PC-9 (cell line): ENCODE measurements around the gene ZNF804A. TPM values are rescaled to one million over a fixed set of nuclear protein-coding genes. Genes with fewer than 3 reads are reported as not detected.

Experiments used
- BruUV-seq: library from RNA; stranded (reverse); fragments of 400-500 nt; replicated peaks from 2 replicates; lab custom pipeline; 2021; lab: Mats Ljungman, UMichigan
- CTCF ChIA-PET: fragments of 300-600 bp; sonication (Branson Sonifier 250); formaldehyde crosslinking; loops from one replicate; lab custom pipeline; 2022; ENCODE audit warnings: antibody characterized with exemption; lab: Charles Lee
- POLR2A ChIA-PET: fragments of 300-600 bp; sonication (Branson Sonifier 250); formaldehyde crosslinking; loops from one replicate; lab custom pipeline; 2022; ENCODE audit warnings: antibody characterized with exemption; ENCODE audit not compliant: unreplicated experiment; lab: Charles Lee
- DNase-seq, 2 experiments: peaks; one replicate each; pipeline versions ENCODE4 v3.0.0 to v3.0.0-alpha.2; 2015 to 2022; ENCODE audit warnings: mixed read lengths in 1 of 2
- H2AFZ ChIP-seq: fragments of 200-600 bp; sonication (generic); 2 replicates; pipeline ENCODE4 v1.8.1; 2017; ENCODE audit warnings: antibody characterized with exemption
- H3F3A ChIP-seq: fragments of 200-600 bp; sonication (generic); 2 replicates; pipeline ENCODE4 v1.8.1; 2017; ENCODE audit warnings: antibody characterized with exemption, mild to moderate bottlenecking, low read depth; ENCODE audit not compliant: insufficient read depth
- H3K27ac ChIP-seq: fragments of 200-600 bp; sonication (generic); 2 replicates; pipeline ENCODE4 v1.6.1; 2016; ENCODE audit warnings: mixed run types
- H3K27me3 ChIP-seq: fragments of 200-600 bp; sonication (generic); 2 replicates; pipeline ENCODE4 v1.6.1; 2016; ENCODE audit warnings: low read depth, mixed run types; ENCODE audit not compliant: insufficient read depth
- H3K36me3 ChIP-seq: fragments of 200-600 bp; sonication (generic); 2 replicates; pipeline ENCODE4 v1.6.1; 2016; ENCODE audit warnings: low read depth, mixed run types
- H3K4me1 ChIP-seq: fragments of 200-600 bp; sonication (generic); replicated peaks from 2 replicates; pipeline ENCODE4 v1.6.1; 2016; ENCODE audit warnings: mixed run types; ENCODE audit not compliant: insufficient read depth
- H3K4me2 ChIP-seq: fragments of 200-600 bp; sonication (generic); 2 replicates; pipeline ENCODE4 v1.6.1; 2017; ENCODE audit warnings: mixed run types
- H3K4me3 ChIP-seq: fragments of 200-600 bp; sonication (generic); 2 replicates; pipeline ENCODE4 v1.6.1; 2016; ENCODE audit warnings: mixed run types
- H3K79me2 ChIP-seq: fragments of 200-600 bp; sonication (generic); 2 replicates; pipeline ENCODE4 v1.6.1; 2017; ENCODE audit warnings: low read depth, mixed run types
- H3K9me2 ChIP-seq: fragments of 200-600 bp; sonication (generic); 2 replicates; pipeline ENCODE4 v1.8.1; 2017; ENCODE audit warnings: mild to moderate bottlenecking; ENCODE audit not compliant: insufficient read depth
- H3K9me3 ChIP-seq: fragments of 200-600 bp; sonication (generic); 2 replicates; pipeline ENCODE4 v1.8.1; 2016; ENCODE audit warnings: low read depth; ENCODE audit not compliant: insufficient read depth
- H4K20me1 ChIP-seq: fragments of 200-600 bp; sonication (generic); 2 replicates; pipeline ENCODE4 v1.8.1; 2017; ENCODE audit not compliant: insufficient read depth
- CTCF ChIP-seq: fragments of 200-600 bp; sonication (generic); conservative IDR thresholded peaks from 2 replicates; pipeline ENCODE4 v1.6.1; 2017; ENCODE audit warnings: mixed run types, antibody characterized with exemption, mild to moderate bottlenecking, moderate library complexity
- EZH2 ChIP-seq: fragments of 200-600 bp; sonication (generic); IDR thresholded peaks from 2 replicates; pipeline ENCODE4 v1.8.0; 2017; ENCODE audit warnings: antibody characterized with exemption, low read depth
- intact Hi-C: fragments of 100-400 bp; cut with micrococcal nuclease; formaldehyde crosslinking; loops from one replicate; pipeline ENCODE4 v1.10.0; 2022; ENCODE audit not compliant: unreplicated experiment
- total RNA-seq: library from RNA; stranded (reverse); gene quantifications from 2 replicates; pipeline ENCODE4 v1.2.3, GENCODE V29; 2021

Gene ZNF804A
- total RNA-seq, 1 experiment from 2014 or later: not detected

- Histone ChIP-seq H3K27ac (no peak overlapping the region), H3K4me3 (no peak overlapping the region), H3K9me3 (no peaks in the 10 kb centered on the region), H3K36me3 (no peaks in the 10 kb centered on the region), H3K4me2 (no peak overlapping the region), H2AFZ (0 out of 2 replicates have a peak overlapping the region, but pooled peaks have one; percentile 43), H3F3A (no peaks in the 10 kb centered on the region), H3K27me3 (no peaks in the 10 kb centered on the region), H3K4me1 (no peaks in the 10 kb centered on the region), H3K9me2 (no peaks in the 10 kb centered on the region), H4K20me1 (no peaks in the 10 kb centered on the region), H3K79me2 (no peaks in the 10 kb centered on the region)
- intact Hi-C loops: no loop called here
- TF ChIP-seq EZH2 (no peak), CTCF (no peak)
- CTCF ChIA-PET: no interaction called here
- no peak for DNase-seq
- no TSS peak for BruUV-seq
- POLR2A ChIA-PET: no interaction called here
These were observed 226.3 kb downstream of the ZNF804A start for GRCh38 chr2:184824597-184824996.

DNA sequence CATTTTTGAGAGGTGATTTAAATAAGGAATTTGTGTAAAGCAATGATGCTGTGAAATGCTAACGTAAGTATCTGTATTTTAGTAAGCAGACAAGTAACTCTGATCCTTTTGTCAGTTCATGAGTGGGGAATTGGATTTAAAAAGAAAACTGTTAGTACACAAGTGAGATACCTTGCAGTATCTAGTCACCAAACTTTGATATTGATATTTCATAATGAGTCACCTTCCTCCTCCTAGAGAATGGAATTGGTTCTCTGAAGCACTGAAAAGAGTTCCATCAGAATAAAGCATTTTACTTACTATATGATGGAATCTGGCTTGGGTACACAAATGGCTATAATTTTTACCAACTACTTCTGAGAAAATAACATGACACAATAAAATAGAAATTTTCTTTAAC, 232.2 kb downstream of the ZNF804A start:
- Histone ChIP-seq H3K9me2 (no peaks in the 10 kb centered on the region), H3F3A (no peaks in the 10 kb centered on the region), H3K9me3 (no peaks in the 10 kb centered on the region), H3K79me2 (no peaks in the 10 kb centered on the region), H3K27me3 (no peaks in the 10 kb centered on the region), H3K27ac (no peak overlapping the region), H3K36me3 (no peaks in the 10 kb centered on the region), H3K4me3 (no peak overlapping the region), H3K4me2 (no peak overlapping the region), H3K4me1 (no peaks in the 10 kb centered on the region), H2AFZ (no peak overlapping the region), H4K20me1 (no peaks in the 10 kb centered on the region)
- no peak for DNase-seq
- CTCF ChIA-PET: no interaction called here
- intact Hi-C loops: no loop called here
- BruUV-seq: no TSS peak
- no peak for TF ChIP-seq EZH2
- TF ChIP-seq CTCF: no peak
- POLR2A ChIA-PET: no interaction called here

DNA sequence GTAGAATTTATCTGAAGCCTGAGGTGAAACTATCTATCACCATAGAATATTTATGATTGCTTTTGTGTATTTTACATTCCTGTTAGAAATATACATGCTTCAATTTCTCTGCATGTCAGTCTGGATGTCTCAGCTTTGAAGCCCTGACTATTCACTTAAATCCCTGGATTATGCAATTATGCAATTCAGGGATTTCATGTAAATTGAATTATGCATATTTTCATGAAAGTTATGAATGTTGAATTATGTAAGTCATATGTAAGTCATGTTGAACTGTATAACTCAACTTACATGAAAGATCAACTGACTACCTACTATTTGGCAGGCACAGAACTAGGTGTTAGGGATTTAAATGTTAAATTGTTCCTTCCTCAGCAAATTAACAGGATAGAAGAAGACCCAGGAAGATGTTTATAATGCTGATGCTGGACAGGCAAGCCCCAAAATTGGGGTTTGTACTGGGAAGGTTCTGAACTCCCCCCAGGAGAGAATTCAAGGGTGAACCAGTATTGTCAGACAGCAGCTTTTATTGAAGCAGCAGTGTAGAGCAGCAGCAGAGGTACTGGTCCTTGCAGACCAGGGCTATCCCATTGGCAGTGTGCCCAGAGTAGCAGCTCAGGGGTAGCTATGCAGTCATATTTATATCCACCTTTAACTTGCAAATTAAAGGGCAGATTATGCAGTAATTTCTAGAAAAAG, 236.5 kb downstream of the ZNF804A start:
- TF ChIP-seq CTCF (no peak), EZH2 (no peak)
- no TSS peak for BruUV-seq
- CTCF ChIA-PET: no interaction called here

More for the DNA sequence above, 236.5 kb downstream of the ZNF804A start:
- Histone ChIP-seq H4K20me1 (no peaks in the 10 kb centered on the region), H3K9me3 (no peaks in the 10 kb centered on the region), H3K4me3 (no peak overlapping the region), H3F3A (no peaks in the 10 kb centered on the region), H3K9me2 (no peaks in the 10 kb centered on the region), H2AFZ (no peak overlapping the region), H3K79me2 (no peaks in the 10 kb centered on the region), H3K4me2 (no peak overlapping the region), H3K4me1 (no peaks in the 10 kb centered on the region), H3K36me3 (no peaks in the 10 kb centered on the region), H3K27me3 (no peaks in the 10 kb centered on the region), H3K27ac (no peak overlapping the region)
- no peak for DNase-seq
- POLR2A ChIA-PET: no interaction called here
- intact Hi-C loops: no loop called here
